Smooth muscle cell (in vitro differentiated cells): Measurements from ENCODE around the gene INPP5F. TPM values are rescaled to one million over a fixed set of nuclear protein-coding genes. Genes with fewer than 3 reads are reported as not detected.

Experiments used
- DNase-seq: peaks from one replicate; lab custom pipeline; 2025; ENCODE audit not compliant: unreplicated experiment; lab: John Stamatoyannopoulos, UW
- H2AFZ ChIP-seq: fragments of 200-600 bp; sonication (generic); 2 replicates; pipeline ENCODE4 v1.6.0; 2016; ENCODE audit warnings: antibody characterized with exemption, low read depth, mild to moderate bottlenecking
- H3F3A ChIP-seq: fragments of 200-600 bp; sonication (generic); 2 replicates; pipeline ENCODE4 v1.6.0; 2017; ENCODE audit warnings: antibody characterized with exemption, low read depth
- H3K27ac ChIP-seq: fragments of 200-600 bp; sonication (generic); 2 replicates; pipeline ENCODE4 v1.5.1; 2016; ENCODE audit warnings: low read depth, mild to moderate bottlenecking
- H3K27me3 ChIP-seq: fragments of 200-600 bp; sonication (generic); 2 replicates; pipeline ENCODE4 v1.6.1; 2016; ENCODE audit warnings: low read depth, mild to moderate bottlenecking
- H3K36me3 ChIP-seq: fragments of 200-600 bp; sonication (generic); 2 replicates; pipeline ENCODE4 v1.5.1; 2016; ENCODE audit warnings: low read depth
- H3K4me1 ChIP-seq: fragments of 200-600 bp; sonication (generic); 2 replicates; pipeline ENCODE4 v1.5.1; 2016; ENCODE audit warnings: low read depth
- H3K4me2 ChIP-seq: fragments of 200-600 bp; sonication (generic); 2 replicates; pipeline ENCODE4 v1.6.0; 2016; ENCODE audit warnings: mild to moderate bottlenecking
- H3K4me3 ChIP-seq: fragments of 200-600 bp; sonication (generic); 2 replicates; pipeline ENCODE4 v1.5.1; 2016; ENCODE audit warnings: mild to moderate bottlenecking
- H3K79me2 ChIP-seq: fragments of 200-600 bp; sonication (generic); 2 replicates; pipeline ENCODE4 v1.6.0; 2016; ENCODE audit warnings: low read depth, mild to moderate bottlenecking
- H3K9ac ChIP-seq: fragments of 200-600 bp; sonication (generic); 2 replicates; pipeline ENCODE4 v1.6.0; 2016; ENCODE audit warnings: low read depth
- H3K9me3 ChIP-seq: fragments of 200-600 bp; sonication (generic); replicated peaks from 2 replicates; pipeline ENCODE4 v1.5.1; 2016; ENCODE audit warnings: low read depth
- H4K20me1 ChIP-seq: fragments of 200-600 bp; sonication (generic); 2 replicates; pipeline ENCODE4 v1.6.0; 2016; ENCODE audit warnings: low read depth
- WGBS: methylation state at CpG from one replicate; pipeline ENCODE4 v1.1.7; 2016; ENCODE audit warnings: low lambda C conversion rate; 5-methylcytosine and 5-hydroxymethylcytosine counted together
- polyA plus RNA-seq: library from polyadenylated mRNA; unstranded; fragments of >200 nt; fragmentation: Nextera tagmentation; extraction: Ambion mirVana; gene quantifications from 2 replicates; pipeline ENCODE4 v1.2.1, GENCODE V29; 2016
- total RNA-seq: library from RNA; depleted of rRNA; stranded (reverse); fragments of >200 nt; gene quantifications from 2 replicates; pipeline ENCODE4 v1.2.3, GENCODE V29; 2014
- TF ChIP-seq, protein P1 (sequence below): fragments of 200-600 bp; sonication (generic); IDR thresholded peaks from 2 replicates; pipeline ENCODE4 v1.5.1; 2017; ENCODE audit warnings: borderline replicate concordance, mild to moderate bottlenecking, antibody characterized with exemption; ENCODE audit not compliant: insufficient read depth, poor library complexity, severe bottlenecking

INPP5F gene
- total and polyA plus RNA-seq, 2 experiments from 2014 or later, result 15.9 to 106 TPM

DNA sequence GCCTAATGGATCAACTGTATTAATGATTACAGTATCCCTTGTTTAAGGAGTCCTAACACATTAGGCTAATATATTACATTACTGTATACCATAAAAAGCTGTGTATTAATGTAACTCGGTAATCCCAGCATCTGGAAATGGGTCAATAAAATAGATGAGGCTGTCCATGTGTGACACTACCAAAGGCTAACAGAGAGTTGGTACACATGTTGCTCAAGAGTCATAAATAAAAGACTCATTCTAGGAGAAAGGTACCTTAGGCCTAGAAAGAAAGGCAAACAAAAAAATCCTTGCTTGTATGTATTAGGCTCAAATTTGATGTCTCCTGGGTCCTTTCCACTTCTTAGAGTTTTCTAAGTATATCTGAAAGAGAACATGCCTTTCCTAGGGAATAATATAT lies 132.2 kb downstream of the INPP5F start:
- Histone ChIP-seq H2AFZ (no peak overlapping the region), H3K27ac (no peak overlapping the region), H3K4me1 (no peaks in the 10 kb centered on the region), H3K4me2 (no peak overlapping the region), H3K27me3 (no peaks in the 10 kb centered on the region), H3K9ac (no peak overlapping the region), H3K36me3 (peaks cover 15% of the 10 kb centered on the region), H3K4me3 (no peak overlapping the region), H4K20me1 (peaks cover 44% of the 10 kb centered on the region), H3K79me2 (peaks cover 72% of the 10 kb centered on the region), H3F3A (peaks cover 12% of the 10 kb centered on the region), H3K9me3 (no peaks in the 10 kb centered on the region)
- no peak for DNase-seq
- TF ChIP-seq, protein P1, sequence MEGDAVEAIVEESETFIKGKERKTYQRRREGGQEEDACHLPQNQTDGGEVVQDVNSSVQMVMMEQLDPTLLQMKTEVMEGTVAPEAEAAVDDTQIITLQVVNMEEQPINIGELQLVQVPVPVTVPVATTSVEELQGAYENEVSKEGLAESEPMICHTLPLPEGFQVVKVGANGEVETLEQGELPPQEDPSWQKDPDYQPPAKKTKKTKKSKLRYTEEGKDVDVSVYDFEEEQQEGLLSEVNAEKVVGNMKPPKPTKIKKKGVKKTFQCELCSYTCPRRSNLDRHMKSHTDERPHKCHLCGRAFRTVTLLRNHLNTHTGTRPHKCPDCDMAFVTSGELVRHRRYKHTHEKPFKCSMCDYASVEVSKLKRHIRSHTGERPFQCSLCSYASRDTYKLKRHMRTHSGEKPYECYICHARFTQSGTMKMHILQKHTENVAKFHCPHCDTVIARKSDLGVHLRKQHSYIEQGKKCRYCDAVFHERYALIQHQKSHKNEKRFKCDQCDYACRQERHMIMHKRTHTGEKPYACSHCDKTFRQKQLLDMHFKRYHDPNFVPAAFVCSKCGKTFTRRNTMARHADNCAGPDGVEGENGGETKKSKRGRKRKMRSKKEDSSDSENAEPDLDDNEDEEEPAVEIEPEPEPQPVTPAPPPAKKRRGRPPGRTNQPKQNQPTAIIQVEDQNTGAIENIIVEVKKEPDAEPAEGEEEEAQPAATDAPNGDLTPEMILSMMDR, result no peak
- whole genome bisulfite sequencing, result 97% methylated on average over 1 of the region's 1 CpG

DNA sequence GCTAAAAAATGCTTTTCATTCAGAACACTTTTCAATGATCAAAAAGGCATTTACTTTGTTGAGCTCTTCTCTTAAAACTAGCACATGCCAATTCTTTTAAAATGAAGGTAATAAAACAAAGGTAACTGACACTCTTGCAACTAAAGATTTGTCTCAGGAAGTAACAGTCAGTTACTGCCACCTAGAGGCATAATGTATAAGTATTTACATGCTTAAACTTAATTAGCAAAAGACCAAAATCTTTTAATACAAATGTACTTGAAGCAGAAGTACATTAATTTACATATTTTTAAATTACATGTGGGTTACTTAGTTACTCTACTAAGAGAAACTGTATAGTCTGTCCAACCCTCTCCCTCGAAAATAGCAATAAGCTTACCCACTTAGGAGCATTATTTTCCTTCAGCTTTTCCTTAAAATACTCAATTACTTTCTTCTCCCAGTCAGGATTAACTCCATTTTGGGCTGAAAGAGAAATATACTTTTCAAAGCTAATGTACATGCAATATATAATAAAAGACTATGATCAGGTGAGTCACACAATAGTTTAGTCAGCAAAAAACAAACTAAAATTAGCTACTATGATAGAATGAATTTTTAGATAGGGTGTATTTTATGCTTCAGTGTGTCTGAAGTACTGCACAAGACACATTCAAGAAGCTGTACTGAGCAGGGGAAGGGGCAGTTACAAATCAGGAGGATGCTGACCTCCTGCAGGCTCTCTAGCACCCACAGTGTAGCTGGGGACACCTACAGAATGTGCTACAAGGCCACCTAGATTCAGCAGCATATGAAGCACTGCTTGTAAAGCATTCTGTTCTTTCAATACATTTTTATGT lies 133.8 kb downstream of the INPP5F start:
- 68% methylated on average over 1 of the region's 1 CpG for WGBS
- H3F3A ChIP-seq, result peaks cover 12% of the 10 kb centered on the region
- no peaks in the 10 kb centered on the region for H3K4me1 ChIP-seq
- H3K27me3 ChIP-seq, result no peaks in the 10 kb centered on the region
- no peak overlapping the region for H3K4me3 ChIP-seq
- peak overlapping the region; percentile 3 for H3K27ac ChIP-seq
- H3K9me3 ChIP-seq, result no peaks in the 10 kb centered on the region
- H4K20me1 ChIP-seq, result peaks cover 54% of the 10 kb centered on the region
- peaks cover 87% of the 10 kb centered on the region for H3K79me2 ChIP-seq
- TF ChIP-seq, protein P1, result peak; percentile 70
- no peak overlapping the region for H3K9ac ChIP-seq
- peaks cover 15% of the 10 kb centered on the region for H3K36me3 ChIP-seq
- H3K4me2 ChIP-seq, result no peak overlapping the region
- no peak overlapping the region for H2AFZ ChIP-seq
- no peak for DNase-seq

DNA sequence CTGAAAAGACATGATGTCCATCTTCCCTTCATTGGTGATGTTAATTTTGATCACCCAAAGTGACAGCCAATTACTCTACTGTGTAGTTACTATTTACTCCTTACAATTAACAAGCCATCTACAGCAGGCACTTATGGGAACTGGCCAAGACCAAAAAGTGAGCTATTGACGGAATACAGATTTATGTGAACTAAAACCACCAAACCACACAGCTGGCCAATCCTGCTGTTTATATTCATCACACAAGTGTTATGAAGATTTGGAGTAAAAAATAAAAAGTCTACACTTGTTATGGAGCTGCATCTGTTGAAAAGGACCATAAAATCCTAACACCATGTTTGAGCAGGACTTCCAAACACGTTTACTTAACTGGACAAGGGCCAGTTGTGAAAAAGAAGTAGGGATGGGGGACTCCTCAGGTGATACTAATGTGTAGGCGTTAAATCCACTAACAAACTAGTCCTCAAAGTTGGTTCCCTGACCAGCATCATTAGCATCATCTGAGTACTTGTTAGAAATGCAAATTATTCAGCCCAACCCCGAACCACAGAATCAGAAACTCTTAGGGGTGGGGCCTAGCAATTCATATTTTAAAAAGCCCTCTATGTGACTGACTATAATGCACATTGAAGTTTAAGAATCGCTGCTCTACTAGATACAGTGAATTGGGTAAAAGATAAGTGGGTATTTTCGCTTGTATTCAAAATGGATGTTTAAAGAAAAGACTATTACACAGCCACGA lies 135.2 kb downstream of the INPP5F start:
- no peak overlapping the region for H3K4me2 ChIP-seq
- WGBS, result 73% methylated on average over 7 of the region's 7 CpGs

More for the DNA sequence above, 135.2 kb downstream of the INPP5F start:
- H3K27ac ChIP-seq, result no peak overlapping the region
- peaks cover 12% of the 10 kb centered on the region for H3F3A ChIP-seq
- H3K4me1 ChIP-seq, result no peaks in the 10 kb centered on the region
- peaks cover 91% of the 10 kb centered on the region for H3K79me2 ChIP-seq
- no peak overlapping the region for H3K4me3 ChIP-seq
- peaks cover 15% of the 10 kb centered on the region for H3K36me3 ChIP-seq
- no peaks in the 10 kb centered on the region for H3K9me3 ChIP-seq
- H3K9ac ChIP-seq, result no peak overlapping the region
- peaks cover 68% of the 10 kb centered on the region for H4K20me1 ChIP-seq
- no peaks in the 10 kb centered on the region for H3K27me3 ChIP-seq
- H2AFZ ChIP-seq, result no peak overlapping the region
- DNase-seq, result no peak
- TF ChIP-seq, protein P1, result no peak
